Endothelial cell of hepatic sinusoid (primary cell): ENCODE data around the gene CYS1.
"Not testable (repeated sequence)": the region's sequence is repeated elsewhere in the genome, so short reads cannot be mapped to it uniquely, and the experiment has no call there.

ENCODE experiments used
- in situ Hi-C: cut with HindIII; loops from 2 replicates; pipeline ENCODE4 v1.10.0; 2017; ENCODE audit warnings: low sequenced_read_pairs

CYS1 gene, protein sequence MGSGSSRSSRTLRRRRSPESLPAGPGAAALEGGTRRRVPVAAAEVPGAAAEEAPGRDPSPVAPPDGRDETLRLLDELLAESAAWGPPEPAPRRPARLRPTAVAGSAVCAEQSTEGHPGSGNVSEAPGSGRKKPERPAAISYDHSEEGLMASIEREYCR

DNA sequence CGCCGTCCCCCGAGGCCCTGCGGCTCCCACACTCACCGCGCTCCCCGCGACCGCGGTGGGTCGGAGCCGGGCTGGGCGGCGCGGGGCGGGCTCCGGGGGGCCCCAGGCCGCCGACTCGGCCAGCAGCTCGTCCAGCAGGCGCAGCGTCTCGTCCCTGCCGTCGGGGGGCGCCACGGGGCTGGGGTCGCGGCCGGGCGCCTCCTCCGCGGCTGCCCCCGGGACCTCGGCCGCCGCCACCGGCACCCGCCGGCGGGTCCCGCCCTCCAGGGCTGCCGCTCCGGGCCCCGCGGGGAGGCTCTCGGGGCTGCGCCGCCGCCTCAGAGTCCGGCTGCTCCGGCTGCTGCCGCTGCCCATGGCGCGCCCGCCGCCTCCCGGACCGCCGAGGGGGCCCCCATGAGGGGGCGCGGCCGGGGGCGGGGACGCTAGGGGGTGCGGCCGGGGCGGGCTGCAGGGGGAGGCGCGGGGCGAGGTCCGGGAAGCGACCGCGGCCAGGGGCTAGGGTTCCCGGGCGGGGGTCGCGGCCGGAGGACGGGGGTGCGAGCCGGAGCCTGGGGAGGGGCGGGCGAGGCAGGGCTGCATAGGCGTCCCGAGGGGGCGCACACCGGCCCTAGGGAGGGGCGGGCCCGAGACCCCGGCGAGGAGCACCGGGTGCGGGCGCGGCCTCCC lies at the start of gene CYS1:
TSS of gene CYS1 (minus strand) at position 542 of the 666 bp plus-strand sequence. CDS start at position 354, 188 bp downstream.
- in situ Hi-C loops, result no loop called here

DNA sequence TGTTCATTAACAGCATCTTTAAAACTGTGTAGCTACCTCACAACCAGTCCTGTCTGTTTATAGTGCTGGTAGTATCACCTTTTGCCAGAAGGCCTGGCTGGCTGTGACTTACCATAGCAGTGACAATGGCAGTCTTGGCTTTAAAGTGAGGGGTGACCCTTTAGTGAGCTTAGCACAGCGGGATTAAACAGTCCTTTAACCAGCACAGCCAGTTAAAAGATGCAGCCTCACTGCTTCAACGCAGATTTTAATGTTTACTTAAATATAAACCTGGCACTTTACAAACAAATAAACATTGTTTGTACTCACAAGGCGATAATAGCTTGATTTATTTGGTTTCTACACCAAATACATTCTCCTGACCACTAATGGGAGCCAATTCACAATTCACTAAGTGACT lies 49.3 kb upstream of the CYS1 start:
- in situ Hi-C loops, result loop anchor here (10.0 kb wide), 3 partner anchors 285 to 535 kb away; partner anchors contain the start of gene ODC1

DNA sequence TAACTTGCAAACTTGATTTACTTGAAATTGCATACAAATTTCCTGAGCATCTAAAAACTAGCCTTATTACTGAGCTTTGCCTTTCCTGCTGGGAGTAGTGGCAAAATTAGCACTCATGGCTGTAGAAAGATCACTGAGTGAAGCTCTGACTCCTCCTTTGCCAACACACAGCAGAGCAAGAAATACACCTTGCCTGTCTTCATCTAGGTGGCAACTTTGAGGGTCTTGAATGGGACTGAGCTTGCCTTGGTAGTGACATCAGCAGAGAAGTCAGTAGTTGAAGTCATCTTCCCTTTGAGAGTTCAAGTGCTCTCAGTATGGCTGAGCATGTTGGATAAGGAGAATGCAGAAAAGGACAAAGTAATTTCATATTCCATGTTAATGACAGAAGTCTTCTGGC lies 48.2 kb upstream of the CYS1 start:
- in situ Hi-C loops, result loop anchor here (10.0 kb wide), 3 partner anchors 286 to 536 kb away; partner anchors contain the start of gene ODC1

DNA sequence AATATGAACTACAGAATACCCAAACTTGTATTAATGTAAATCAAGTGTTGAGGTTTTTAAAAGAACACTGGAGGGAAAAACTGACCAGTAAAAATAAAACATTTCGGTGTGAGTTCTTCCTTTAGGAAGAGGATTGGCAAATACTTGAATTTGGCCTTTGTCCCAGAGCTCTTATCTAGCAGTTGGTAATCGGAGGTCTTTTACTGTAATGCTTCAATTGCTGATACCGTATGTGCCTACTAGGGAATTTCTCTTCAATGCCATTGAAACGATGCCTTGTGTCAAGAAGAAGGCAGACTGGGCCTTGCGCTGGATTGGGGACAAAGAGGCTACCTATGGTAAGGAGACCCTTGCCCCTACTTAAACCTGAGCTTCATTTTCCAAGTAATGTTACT lies 46.4 kb upstream of the CYS1 start:
- in situ Hi-C loops, result loop anchor here (10.0 kb wide), 3 partner anchors 288 to 538 kb away; partner anchors contain the start of gene ODC1

DNA sequence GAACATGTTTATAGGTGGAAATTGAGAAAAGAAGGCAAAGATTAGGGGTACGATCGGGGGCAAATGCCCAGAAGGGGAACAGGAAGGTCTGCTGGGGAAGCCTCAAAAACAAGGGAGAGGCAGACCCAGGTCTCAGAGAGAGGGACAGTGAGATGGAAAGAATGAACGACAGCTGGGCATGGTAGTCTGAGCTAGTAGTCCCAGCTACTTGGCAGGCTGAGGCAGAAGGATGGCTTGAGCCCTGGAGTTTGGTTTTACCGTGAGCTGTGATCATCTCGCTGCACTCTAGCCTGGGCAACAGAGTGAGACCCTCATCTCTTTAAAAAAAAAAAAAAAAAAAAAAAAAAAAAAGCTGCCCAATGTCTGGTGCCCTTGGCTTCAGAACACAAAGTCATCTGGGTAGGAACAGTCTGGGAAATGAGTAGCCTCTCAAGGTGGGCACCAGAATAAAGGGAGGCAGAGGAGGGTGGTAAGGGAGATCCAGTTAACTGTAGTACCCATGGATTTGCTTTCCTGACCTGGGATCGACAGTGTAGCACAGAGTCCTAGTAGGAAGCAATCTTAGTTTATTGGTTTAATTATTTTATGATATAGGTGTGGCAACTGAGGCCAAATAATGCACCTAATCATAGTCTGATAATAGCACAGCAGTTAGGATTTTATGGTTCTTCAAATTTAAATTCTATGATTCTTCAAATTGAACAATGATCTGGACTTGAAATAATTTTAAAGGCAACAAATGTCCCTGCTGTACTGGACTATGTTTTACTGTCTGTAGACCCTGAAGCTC lies 45.8 kb upstream of the CYS1 start:
- in situ Hi-C loops, result loop anchor here (10.0 kb wide), 3 partner anchors 289 to 539 kb away; partner anchors contain the start of gene ODC1

DNA sequence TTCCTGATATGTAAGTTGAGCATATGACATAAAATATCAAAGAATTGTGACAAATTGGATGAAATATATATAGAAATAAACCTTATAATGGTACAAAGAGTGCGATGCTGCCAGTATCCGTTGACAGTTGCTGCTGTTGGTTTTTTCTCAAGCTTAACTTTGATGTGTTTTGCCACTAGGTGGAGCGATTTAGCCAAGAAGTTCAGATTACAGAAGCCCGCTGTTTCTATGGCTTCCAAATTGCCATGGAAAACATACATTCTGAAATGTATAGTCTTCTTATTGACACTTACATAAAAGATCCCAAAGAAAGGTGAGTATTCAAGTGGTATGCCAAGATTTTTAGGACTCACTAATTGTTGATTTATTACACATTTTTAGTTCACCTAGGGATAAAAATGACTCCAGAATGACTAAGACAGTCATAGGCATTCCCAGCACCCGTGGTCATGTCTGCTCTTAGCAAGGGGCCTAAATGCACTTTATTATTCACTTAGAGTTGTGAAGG lies 44.4 kb upstream of the CYS1 start:
- in situ Hi-C loops, result loop anchor here (10.0 kb wide), 3 partner anchors 290 to 540 kb away; partner anchors contain the start of gene ODC1

DNA sequence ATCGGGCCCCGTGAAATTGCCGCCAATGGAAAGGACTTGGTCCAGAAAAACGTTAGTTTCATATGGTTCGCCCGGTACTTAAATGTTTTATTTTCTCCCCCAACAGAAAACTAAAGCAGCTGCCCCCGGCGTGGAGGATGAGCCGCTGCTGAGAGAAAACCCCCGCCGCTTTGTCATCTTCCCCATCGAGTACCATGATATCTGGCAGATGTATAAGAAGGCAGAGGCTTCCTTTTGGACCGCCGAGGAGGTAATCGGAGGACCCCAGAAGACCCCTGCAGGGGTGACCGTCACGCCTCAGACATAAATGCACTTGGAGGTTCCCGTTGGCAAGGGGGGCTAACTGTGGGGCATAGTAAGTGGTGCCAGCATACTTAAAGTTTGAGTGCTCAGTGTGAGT lies 43.1 kb upstream of the CYS1 start:
- in situ Hi-C loops, result loop anchor here (10.0 kb wide), 3 partner anchors 292 to 542 kb away; partner anchors contain the start of gene ODC1

DNA sequence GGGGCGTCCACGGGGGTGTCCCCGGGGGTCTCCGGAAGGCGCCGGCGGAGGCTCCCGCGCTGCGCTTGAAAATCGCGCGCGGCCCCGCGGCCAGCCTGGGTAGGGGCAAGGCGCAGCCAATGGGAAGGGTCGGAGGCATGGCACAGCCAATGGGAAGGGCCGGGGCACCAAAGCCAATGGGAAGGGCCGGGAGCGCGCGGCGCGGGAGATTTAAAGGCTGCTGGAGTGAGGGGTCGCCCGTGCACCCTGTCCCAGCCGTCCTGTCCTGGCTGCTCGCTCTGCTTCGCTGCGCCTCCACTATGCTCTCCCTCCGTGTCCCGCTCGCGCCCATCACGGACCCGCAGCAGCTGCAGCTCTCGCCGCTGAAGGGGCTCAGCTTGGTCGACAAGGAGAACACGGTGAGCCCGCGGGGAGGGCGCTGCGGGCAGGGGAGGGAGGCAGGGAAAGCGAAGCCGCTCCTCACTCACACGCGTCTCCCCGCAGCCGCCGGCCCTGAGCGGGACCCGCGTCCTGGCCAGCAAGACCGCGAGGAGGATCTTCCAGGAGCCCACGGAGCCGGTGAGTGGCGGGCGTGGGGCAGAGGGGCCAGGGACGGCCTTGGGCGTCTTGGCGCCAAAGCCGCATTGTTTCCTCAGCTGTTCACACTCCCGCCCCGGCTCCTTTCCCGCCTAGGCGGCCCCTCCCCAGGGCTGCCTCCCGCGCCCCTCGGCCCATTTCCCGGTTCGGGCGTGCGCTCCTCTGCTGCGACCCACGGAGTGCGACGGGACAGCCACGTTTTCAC lies 42.5 kb upstream of the CYS1 start, which contains the start of gene RRM2:
TSS of gene RRM2 (plus strand) at position 240 of the 781 bp plus-strand sequence. CDS start at position 300, 60 bp downstream.
- in situ Hi-C loops, result loop anchor here (10.0 kb wide), 3 partner anchors 292 to 542 kb away; partner anchors contain the start of gene ODC1

DNA sequence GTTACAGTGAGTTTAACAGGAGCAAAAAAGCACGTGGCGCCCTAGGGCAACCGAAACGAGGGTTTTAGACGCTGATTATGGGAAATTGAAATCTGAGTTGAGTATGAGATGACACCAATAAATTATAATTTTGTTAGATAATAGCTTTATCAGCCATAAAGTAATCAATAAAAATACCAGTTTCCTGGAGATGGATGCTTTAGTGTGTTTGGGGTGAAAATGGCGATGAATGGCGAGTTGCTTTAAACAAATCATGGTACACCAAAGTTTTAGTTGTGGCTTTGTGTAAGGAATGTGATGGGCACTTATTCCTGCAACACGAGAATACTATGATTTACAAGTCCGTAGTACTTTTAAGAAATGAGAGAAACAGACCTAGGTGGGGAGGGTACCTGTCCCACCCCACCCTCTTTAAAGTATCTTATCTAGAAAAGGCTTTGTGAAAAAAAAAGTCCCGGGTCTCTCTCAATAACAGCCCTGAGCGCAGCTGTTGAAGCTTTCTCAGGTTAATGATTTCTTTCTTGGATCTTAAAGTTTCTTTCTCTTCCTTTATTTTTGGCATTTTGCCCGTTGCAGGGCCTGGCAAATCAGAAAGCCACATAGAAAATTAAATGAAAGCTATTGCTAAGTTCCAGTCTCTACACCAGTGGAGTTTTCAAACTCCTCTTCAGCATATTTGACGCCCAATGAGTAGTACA lies 40.8 kb upstream of the CYS1 start:
- in situ Hi-C loops, result loop anchor here (10.0 kb wide), 3 partner anchors 294 to 544 kb away; partner anchors contain the start of gene ODC1

DNA sequence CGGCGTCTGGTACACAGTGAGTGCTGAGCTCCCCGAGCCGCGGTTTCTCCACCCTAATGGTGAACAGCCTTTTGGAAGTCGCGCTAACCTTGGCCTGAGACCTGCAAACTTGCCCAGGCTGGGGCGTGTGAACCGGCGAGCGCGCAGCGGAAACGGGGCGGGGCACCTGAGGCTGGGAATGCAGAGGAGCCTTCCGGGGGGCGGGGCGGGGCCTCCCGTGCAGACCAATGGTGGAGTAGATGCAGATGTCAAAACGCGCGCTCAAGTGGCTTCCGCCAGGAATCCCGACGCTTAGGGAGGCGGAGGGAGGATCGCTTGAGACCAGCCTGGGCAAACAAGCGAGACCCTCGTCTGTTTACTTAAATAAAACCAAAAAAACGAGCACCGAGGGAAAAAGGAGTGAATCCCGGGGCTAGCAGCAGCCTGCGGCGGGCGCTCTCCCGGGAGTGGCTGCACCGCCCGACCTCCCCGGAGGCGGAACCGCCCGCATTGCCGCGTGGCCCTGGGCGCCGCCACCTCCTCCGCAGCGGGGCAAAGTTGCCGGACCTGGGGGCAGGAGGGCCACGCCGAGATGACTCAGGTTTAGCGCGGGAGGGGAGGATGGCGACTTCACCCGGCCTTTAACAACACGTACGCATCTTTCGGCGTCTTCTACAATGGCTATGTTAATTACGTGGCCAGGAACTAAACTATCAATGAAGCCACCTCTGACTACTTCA lies 40.1 kb upstream of the CYS1 start:
- in situ Hi-C loops, result loop anchor here (10.0 kb wide), 3 partner anchors 294 to 544 kb away; partner anchors contain the start of gene ODC1

DNA sequence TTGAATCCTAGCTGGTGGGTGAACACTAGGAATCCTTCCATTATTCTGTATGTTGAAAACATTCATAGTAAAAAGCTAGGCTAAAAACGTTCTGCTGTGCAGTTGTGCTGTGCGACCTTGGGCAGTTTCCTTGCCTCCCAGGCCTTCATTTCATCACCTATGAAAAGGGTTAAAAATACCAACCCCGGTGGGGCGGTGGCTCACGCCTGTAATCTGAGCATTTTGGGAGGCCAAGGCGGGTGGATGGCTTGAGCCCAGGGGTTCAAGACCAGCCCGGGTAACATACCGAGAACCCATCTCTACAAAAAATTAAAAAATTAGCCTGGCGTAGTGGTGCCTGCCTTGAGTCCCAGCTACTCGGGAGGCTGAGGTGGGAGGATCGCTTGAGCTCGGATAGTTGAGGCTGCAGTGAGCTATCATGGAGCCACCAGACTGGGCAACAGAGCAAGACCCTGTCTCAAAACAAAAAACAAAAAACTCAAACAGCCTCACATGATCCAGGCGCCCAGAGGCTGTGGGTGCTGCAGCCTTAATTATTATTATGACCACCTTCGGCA lies 39.5 kb upstream of the CYS1 start:
- in situ Hi-C loops, result loop anchor here (10.0 kb wide), 3 partner anchors 295 to 545 kb away; partner anchors contain the start of gene ODC1

DNA sequence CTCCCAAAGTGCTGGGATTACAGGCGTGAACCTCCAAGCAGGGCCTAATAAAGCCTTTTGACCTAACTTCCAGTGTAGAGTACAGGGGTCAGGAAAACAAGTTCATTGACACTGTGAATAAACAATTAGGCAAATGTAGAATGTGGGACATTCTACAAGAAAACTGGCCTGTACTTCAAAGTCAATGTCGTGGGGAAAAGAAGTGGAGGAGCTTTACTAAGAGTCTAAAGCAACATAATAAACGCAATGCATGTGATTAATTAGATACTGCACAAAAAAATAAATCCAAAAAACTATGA lies 38.8 kb upstream of the CYS1 start:
- in situ Hi-C loops, result no loop called here

DNA sequence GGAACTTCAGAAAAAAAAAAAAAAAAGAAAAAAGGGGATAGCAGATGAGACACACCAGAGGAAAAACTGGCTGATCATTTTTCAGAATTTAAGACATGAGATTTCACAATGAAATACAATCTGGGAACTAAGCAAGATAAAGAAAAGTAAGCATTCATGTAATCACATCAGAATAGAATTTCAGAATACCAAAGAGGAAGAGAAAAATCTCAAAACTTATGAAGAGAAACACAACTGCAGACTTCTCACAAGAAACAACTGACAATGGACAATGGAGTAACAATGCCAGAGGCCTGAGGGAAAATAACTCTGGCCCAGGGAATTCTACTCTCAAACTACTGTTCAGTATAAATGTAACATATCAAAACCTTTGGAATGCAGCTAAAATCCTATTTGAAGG lies 29.1 kb upstream of the CYS1 start:
- in situ Hi-C loops, result no loop called here

DNA sequence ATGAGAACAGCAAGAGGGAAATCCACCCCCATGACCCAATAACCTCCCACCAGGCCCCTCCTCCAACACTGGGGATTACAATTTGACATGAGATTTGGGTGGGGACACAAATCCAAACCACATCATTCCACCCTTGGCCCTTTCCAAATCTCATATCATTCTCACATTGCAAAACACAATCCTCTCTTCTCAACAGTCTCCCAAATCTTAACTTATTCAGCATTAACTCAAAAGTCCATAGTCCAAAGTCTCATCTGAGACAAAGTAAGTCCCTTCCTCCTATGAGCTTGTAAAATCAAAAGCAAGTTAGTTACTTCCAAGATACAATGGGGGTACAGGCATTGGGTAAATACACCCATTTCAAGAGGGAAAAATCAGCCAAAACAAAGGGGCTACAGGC lies 24.7 kb upstream of the CYS1 start:
- in situ Hi-C loops, result not testable (repeated sequence)

DNA sequence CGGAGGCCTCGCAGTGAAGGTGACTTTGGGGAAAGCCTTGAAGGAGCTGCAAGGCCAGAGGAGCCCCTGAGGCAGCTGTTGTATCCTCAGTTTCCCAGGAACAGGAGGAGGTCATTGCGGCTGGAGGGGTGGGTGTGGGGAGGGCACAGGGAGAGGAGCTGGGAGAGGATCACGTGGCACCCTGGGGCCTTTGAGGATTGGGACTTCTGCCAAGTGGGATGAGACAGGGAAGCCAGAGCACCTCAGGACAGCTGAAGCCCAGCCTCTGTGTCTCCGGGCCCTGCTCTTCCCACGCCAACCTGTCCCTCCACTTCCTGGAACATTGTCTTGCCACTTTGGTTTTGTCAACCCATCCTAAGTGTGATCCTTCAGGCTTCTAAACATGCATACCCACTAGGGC lies 23.0 kb upstream of the CYS1 start:
- in situ Hi-C loops, result no loop called here

DNA sequence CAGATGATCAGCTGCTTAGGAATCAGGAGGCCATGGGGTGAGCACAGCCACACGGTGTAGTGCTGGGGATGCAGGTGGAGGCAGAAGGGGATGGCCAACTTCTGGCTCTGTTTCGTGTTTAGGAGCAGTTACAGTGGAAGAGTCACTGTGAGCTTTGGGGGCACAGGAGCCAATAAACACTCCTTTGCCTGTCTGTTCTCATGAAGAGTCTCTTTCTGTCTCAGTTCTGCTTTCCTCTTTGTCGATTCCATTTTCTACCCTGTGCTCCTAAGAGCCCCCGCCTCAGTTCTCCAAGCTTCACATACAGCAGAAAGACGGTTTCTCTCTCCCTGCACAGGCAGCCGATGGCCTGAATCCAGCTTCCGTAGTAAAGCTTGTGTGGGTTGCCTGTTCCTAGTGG lies 21.3 kb upstream of the CYS1 start:
- in situ Hi-C loops, result no loop called here

DNA sequence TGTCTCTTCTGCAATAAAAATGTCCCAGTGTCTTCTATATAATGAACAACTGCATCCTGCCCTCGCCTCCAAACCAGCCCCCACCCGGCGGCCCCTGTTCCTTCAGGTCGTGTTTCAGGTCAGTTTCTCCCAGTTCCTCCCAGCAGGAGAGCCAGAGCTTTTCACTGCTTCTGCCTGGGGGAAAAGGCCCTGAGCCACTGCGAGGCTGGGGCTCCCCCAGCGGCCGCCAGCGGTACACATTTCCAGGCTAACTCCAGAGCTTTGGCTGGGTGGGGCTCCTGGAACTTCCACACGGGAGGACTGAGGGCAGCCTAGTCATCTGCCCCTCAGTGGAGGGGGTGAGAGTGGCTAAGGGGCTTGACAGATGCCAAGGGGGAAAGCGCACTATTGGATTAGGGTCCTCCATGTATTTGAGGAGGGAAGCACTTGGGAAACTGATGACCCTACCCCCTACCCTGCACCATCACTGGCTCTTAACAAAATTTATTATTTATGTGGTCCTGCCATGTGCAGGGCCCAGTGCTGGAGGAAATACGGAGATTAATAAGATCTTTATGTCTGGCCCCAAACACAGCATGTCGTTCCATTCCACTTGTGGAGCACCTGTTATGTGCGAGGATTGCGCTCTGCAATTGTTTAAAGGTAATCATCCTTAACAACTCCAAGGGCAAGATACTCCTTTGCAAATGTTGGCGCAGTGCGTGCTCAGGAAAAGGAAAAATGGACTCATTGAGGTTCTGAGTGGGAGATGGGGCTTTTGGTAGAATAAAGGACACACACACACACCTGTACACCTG lies 17.3 kb upstream of the CYS1 start:
- in situ Hi-C loops, result loop anchor here (5.0 kb wide), 1 partner anchor 55 kb away; the partner anchor contains the start of gene KLF11

DNA sequence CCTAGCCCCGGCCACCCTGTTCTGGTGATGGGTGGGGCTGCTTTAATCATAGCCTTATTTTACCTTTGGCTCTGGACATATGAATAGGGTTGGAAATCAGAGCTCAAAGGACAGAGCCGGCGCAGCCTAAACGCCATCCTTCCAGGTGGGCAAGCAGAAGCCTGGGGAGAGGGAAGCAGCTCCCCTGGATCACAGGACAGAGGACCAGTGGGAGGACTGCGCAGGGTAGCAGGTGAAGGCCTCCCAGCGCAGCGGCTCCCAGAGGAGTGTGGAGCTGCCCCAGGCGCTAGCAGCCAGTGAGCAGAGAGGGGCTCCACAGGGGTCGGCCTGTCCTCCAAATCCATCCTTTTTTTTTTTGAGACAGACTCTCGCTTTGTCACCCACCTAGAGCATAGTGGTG lies 16.4 kb upstream of the CYS1 start:
- in situ Hi-C loops, result loop anchor here (5.0 kb wide), 1 partner anchor 54 kb away; the partner anchor contains the start of gene KLF11
